GM08714 (cell line): ENCODE data around the gene HECTD4.
A peak's percentile ranks its signal among the peaks of the same experiment; 100 is the strongest.
"Not testable (repeated sequence)": the region's sequence is repeated elsewhere in the genome, so short reads cannot be mapped to it uniquely, and the experiment has no call there.

ENCODE experiments used
- H3K4me3 ChIP-seq: fragments of 200-500 bp; sonication (Bioruptor generic); 2 replicates; pipeline ENCODE4 v1.5.1; 2014; ENCODE audit warnings: mild to moderate bottlenecking, low read length, inconsistent platforms
- ZNF274 ChIP-seq: IDR thresholded peaks from 2 replicates; pipeline ENCODE4 v1.6.1; 2012; ENCODE audit warnings: mild to moderate bottlenecking, low read depth, low read length

Gene HECTD4

DNA sequence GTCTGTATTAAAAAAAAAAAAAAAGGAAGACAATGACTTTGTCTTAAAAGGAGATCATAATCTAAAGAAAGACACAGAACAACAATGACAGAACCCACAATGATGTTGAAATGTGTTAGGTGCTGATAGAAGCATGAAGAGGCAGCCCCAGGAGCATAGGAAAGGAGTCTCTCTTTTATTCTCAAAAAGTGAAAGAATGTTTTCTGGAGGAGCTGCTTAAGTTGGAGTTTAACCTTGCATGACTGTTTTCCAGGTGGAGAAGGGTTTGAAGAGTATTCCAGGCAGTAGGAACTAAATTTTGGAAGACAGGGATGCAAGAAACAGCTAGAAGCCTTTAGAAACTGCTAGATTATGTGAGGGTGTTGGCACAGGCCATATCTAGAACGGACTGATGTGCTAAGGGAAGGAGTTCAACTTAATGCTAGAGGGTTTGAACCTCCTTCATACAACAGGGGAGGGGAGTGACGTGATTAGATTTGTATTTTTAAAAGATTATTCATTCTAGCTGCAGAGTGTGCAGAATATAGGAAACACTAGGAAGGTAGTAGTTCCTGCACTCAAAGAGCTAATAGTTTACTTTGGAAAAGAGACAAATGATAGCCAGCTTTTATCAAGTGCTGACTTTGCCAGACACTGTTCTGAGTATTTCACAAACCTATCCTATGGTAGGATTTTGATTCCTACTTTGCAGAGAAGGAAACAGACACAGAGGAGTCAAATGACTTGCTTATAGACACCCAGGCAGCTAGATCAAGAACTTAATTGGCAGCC lies 31.8 kb upstream of the HECTD4 start:
- no peak overlapping the region for H3K4me3 ChIP-seq
- TF ChIP-seq ZNF274, result no peak

DNA sequence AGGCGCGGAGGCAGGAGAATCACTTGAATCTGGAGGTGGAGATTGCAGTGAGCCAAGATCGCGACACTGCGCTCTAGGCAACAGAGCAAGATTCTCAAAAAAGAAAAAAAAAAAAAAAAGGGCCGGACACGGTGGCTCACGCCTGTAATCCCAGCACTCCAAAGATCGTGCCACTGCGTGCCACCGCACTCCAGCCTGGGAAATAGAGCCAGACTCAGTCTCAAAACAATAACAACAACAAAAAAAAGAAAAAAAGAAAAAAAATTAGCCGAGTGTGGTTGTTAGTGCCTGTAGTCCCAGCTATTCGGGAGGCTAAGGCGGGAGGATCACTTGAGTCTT lies 27.6 kb upstream of the HECTD4 start:
- no peak overlapping the region for H3K4me3 ChIP-seq
- no peak for TF ChIP-seq ZNF274

DNA sequence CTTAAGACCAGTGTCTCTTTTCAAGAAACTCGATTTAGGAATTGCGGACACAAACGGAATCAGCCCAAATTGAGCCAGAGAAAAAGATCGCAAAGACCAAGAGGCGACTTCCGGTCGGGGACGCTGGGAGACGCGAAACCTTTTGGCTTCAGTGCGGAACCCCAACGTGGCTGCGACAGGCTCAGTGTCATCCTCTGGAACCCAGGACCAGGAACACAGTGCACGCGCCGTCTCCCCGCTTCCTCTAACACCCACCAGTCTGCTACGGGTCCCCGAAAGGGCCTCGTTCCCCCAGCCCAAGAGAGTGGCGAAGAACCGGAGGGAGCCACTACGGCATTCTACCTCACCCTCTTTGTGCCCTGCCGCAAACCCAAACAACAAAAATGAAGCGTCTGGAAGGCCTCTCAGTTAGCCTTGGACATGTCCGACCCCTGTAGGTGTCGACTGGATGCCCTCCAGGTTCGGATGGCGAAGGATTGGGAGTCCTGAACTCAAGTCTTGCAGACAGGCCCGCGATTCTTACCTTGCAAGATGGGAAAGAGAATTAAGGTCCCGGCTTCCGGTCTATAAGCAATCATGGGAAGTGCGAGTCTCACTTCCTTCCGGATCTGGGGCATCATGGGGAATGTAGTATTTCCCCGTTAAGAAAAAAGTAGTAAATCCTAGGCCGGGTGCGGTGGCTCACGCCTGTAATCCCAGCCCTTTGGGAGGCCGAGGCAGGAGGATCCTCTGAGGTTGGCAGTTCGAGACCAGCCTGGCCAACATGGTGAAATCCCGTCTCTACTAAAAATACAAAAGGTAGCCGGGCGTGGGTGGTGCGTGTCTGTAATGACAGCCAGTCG lies 27.1 kb upstream of the HECTD4 start, which contains the start of gene RPL6:
Gene RPL6, minus strand, starts transcription at position 542 of the 842 bp plus-strand sequence. CDS start 949 bp downstream, outside the sequence.
- peak within 1 kb of the TSS; percentile 68 for H3K4me3 ChIP-seq
- no peak for TF ChIP-seq ZNF274

DNA sequence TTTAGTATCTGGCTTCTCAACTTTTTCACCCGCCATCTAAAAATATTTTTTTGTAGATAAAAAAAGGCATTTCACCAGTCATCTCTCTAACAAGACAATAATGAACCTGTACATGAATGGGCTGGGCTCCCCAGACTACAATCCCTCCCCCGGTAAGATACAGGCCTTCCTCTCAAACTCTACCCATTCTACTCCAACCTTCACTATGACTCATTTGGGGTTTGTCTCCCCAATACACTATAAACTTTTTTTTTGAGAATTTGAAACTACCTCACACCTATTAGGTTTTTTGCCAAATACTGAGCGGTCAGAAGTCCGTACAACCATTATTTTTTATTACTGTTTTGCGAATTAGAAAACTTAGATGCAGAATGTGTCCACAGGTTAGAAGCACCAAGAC lies 26.4 kb upstream of the HECTD4 start:
- no peak for TF ChIP-seq ZNF274
- H3K4me3 ChIP-seq, result peak overlapping the region; percentile 68

DNA sequence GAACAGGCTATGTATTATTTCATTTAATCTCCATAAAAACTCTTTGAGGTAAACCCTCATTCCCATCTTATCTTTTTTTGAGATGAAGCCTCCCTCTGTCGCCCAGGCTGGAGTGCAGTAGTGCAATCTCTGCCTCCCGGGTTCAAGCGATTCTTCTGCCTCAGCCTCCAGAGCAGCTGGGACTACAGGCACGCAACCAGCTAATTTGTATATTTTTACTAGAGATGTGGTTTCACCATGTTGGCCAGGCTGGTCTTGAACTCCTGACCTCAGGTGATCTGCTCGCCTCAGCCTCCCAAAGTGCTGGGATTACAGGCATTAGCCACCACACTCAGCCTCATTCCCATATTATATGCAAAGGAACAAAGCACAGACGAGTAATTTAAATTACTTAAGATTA lies 25.5 kb upstream of the HECTD4 start:
- peak overlapping the region; percentile 68 for H3K4me3 ChIP-seq

DNA sequence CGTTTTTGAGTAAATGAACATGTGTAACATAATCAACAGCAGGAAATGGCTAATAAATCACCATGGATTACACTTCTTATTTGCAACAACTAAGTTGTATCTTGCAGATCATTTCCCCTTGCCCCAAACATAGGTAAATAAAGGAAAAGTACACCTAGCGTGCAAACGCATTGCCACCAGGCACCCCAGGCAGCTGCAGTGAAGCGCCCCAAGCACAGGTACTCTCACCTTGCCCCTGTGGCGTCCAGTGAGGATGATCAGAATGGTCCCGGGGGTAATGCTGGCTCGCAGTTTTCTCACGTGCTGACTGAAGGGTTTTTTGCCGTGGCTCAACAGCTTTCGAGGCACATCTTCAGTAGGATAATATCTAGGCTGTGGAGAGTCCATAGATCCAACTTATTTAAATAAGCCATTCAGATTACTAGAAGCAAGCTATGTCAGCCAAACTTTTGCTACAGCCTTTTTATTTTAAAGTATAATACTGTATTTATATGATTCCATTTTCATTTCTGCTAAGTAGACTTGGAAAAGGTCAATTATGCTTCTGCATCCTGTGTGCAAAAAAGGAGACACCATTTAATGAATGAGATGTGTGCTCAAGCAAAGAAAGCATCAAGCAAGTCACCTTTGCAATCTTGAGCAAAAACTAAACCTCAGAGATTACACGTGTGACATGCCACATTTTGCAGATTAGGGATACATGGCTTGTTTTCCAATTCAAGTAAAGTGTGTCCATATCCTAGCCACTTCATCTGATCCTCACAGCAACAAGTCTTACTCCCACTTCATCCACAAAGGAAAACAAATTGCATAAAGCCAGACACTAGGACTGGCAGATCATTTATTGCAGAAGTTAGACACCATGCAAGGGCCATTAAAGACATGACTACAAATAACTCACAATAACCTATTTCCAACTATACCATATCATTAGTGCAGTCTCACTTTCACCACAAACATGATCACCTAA lies 24.6 kb upstream of the HECTD4 start:
- peak overlapping the region; percentile 68; the same call in 1 of the 2 replicates for H3K4me3 ChIP-seq
- TF ChIP-seq ZNF274, result no peak

DNA sequence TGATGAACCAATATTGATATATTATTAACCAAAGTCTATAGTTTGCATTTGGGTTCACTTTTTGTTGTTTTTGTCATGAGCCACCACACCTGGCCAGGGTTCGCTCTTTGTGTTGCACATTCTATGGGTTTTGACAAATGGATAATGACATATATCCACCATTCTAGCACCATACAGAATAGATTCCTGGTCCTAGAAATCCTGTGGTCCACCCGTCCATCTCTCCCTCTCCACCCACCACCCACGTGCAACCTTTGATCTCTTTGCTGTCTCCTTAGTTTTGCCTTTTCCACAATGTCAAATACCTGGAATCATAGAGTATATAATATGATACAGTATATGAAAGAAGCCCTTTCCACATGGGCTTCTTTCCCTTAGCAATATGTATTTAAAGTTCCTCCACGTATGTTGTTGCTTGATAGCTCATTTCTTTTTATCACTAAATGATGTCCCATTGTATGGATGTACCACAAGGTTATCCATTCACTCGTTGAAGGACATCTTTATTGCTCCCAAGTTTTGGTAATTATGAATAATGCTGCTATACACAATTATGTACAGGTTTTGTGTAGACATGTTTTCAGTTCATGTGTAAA lies 19.8 kb upstream of the HECTD4 start:
- H3K4me3 ChIP-seq, result no peak overlapping the region
- no peak for TF ChIP-seq ZNF274

DNA sequence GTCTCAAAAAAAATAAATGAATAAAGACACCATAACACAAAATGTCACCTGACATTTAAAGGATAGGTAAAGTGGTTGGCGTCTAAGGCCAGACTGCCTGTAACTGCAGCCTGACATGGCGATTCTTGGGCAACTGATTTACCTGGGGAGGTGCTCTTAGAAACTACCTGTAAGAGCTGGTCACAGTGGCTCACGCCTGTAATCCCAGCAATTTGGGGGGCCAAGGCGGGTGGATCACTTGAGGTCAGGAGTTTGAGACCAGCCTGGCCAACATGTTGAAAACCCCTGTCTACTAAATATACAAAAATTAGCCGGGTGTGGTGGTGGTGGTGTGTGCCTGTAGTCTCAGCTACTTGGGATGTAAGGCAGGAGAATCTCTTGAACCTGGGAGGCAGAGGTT lies 18.8 kb upstream of the HECTD4 start:
- H3K4me3 ChIP-seq, result no peak overlapping the region
- no peak for TF ChIP-seq ZNF274

DNA sequence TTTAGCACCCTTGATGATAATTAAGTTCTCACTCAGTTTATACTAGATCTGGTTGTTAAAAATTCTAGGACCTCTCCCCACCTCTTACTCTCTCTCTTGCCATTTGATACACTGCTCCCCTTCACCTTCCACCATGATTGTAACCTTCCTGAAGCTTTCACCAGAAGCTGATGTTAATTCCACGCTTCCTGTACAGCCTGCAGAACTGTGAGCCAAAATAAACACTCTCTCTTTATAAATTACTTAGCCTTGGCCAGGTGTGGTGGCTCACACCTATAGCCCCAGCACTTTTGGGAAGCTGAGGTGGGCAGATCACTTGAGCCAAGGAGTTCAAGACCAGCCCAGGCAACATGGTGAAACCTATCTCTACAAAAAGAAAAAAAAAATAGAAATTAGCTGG lies 11.1 kb upstream of the HECTD4 start:
- H3K4me3 ChIP-seq, result no peak overlapping the region
- TF ChIP-seq ZNF274, result no peak

DNA sequence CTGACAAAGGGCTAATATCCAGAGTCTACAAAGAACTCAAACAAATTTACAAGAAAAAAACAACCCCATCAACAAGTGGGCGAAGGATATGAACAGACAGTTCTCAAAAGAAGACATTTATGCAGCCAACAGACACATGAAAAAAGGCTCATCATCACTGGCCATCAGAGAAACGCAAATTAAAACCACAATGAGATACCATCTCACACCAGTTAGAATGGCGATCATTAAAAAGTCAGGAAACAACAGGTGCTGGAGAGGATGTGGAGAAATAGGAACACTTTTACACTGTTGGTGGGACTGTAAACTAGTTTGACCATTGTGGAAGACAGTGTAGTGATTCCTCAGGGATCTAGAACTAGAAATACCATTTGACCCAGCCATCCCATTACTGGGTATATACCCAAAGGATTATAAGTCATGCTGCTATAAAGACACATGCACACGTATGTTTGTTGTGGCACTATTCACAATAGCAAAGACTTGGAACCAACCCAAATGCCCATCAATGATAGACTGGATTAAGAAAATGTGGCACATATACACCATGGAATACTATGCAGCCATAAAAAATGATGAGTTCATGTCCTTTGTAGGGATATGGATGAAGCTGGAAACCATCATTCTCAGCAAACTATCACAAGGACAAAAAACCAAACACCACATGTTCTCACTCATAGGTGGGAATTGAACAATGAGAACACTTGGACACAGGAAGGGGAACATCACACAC lies 7.9 kb upstream of the HECTD4 start:
- not testable (repeated sequence) for H3K4me3 ChIP-seq

DNA sequence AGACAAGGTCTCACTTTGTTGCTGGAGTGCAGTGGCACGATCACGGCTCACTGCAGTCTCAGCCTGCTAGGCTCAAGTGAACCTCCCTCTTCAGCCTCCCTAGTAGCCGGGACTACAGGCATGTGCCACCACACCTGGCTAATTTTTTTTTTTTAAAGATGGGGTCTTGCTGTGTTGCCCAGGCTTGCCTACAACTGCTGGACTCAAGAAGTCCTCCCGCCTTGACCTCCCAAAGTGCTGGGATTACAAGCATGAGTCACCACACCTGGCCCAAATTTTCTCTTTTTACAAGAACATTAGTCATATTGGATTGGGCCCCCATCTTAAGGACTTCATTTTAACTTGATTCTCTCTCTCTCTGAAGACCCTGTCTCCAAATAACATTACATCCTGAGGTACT lies 7.0 kb upstream of the HECTD4 start:
- no peak for TF ChIP-seq ZNF274
- no peak overlapping the region for H3K4me3 ChIP-seq

DNA sequence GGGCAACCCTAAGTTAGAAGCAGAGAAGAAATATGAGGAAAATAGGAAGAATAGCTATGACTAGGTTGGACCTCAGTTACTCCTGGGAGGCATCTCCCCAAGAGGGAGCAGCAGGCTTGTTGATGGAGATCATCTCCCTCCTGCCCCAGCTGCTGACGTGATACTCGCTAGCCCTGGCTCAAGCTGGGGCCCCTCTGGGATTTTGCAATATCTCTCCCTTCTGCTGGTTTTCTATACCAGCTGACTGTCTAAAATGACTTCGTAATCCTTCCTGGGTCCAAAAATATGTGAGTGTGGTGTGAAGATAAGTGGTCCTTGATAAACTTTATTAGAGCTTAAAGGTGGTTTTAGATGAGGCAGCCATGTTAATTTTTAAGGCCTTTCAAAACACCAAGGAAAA lies 4.5 kb upstream of the HECTD4 start:
- H3K4me3 ChIP-seq, result no peak overlapping the region
- no peak for TF ChIP-seq ZNF274

DNA sequence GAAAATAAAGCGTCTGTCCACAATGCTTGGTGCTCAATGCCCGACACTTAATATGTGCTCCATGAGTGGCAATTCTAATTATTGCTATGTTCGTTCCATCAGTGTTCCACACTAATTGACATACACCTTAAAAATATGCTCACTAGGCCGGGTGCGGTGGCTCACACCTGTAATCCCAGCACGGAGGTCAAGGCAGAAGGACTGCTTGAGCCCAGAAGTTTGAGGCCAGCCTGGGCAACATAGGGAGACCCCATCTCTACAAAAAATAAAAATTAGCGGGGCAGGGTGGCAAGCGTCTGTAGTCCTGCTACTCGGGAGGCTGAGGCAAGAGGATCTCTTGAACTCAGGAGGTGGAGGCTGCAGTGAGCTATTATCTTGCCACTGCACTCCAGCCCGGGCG lies 635 bp upstream of the HECTD4 start:
- TF ChIP-seq ZNF274, result no peak
- H3K4me3 ChIP-seq, result peak overlapping the region; percentile 76
